ENCODE data around the gene CKS1B. TPM values are rescaled to one million over a fixed set of nuclear protein-coding genes. Genes with fewer than 3 reads are reported as not detected.

The CKS1B gene
- total and polyA plus RNA-seq, 9 of the 15 experiments (the other 6 are each of a cell fraction or from before 2014, with no cell fraction given): 215 to 1,103 (median 460) TPM

GRCh38 chr1:154958036-154958435, 16.4 kb upstream of the CKS1B start (continued):
- no peak for TF ChIP-seq CUX1 (CRISPR knock-in tag; IDR thresholded peaks at IDR 0.05)
- TF ChIP-seq, protein P1, sequence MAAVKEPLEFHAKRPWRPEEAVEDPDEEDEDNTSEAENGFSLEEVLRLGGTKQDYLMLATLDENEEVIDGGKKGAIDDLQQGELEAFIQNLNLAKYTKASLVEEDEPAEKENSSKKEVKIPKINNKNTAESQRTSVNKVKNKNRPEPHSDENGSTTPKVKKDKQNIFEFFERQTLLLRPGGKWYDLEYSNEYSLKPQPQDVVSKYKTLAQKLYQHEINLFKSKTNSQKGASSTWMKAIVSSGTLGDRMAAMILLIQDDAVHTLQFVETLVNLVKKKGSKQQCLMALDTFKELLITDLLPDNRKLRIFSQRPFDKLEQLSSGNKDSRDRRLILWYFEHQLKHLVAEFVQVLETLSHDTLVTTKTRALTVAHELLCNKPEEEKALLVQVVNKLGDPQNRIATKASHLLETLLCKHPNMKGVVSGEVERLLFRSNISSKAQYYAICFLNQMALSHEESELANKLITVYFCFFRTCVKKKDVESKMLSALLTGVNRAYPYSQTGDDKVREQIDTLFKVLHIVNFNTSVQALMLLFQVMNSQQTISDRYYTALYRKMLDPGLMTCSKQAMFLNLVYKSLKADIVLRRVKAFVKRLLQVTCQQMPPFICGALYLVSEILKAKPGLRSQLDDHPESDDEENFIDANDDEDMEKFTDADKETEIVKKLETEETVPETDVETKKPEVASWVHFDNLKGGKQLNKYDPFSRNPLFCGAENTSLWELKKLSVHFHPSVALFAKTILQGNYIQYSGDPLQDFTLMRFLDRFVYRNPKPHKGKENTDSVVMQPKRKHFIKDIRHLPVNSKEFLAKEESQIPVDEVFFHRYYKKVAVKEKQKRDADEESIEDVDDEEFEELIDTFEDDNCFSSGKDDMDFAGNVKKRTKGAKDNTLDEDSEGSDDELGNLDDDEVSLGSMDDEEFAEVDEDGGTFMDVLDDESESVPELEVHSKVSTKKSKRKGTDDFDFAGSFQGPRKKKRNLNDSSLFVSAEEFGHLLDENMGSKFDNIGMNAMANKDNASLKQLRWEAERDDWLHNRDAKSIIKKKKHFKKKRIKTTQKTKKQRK (IDR thresholded peaks at IDR 0.05; ENCODE audit: borderline replicate concordance, low read depth, low read length): no peak
- TF ChIP-seq PURB (CRISPR knock-in tag; IDR thresholded peaks at IDR 0.05; ENCODE audit: low read depth): no peak
- no peak for TF ChIP-seq LEF1 (IDR thresholded peaks at IDR 0.05)
- TF ChIP-seq, protein P2, sequence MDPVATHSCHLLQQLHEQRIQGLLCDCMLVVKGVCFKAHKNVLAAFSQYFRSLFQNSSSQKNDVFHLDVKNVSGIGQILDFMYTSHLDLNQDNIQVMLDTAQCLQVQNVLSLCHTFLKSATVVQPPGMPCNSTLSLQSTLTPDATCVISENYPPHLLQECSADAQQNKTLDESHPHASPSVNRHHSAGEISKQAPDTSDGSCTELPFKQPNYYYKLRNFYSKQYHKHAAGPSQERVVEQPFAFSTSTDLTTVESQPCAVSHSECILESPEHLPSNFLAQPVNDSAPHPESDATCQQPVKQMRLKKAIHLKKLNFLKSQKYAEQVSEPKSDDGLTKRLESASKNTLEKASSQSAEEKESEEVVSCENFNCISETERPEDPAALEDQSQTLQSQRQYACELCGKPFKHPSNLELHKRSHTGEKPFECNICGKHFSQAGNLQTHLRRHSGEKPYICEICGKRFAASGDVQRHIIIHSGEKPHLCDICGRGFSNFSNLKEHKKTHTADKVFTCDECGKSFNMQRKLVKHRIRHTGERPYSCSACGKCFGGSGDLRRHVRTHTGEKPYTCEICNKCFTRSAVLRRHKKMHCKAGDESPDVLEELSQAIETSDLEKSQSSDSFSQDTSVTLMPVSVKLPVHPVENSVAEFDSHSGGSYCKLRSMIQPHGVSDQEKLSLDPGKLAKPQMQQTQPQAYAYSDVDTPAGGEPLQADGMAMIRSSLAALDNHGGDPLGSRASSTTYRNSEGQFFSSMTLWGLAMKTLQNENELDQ (CRISPR knock-in tag; IDR thresholded peaks at IDR 0.05; ENCODE audit: borderline replicate concordance): no peak
- TF ChIP-seq ZNF79 (CRISPR knock-in tag; IDR thresholded peaks at IDR 0.05; ENCODE audit: low read depth): no peak
